K562 (cell line): Measurements from ENCODE around the gene MAB21L1. TPM values are rescaled to one million over a fixed set of nuclear protein-coding genes. Genes with fewer than 3 reads are reported as not detected.

Experiments used
- ATAC-seq: fragments of 200-7000 bp; cut with Tn5 transposase; 3 replicates; pipeline ENCODE4 v1.9.1; 2020; ENCODE audit warnings: moderate library complexity
- BruUV-seq: library from RNA; stranded (reverse); fragments of 400-500 nt; replicated peaks from 2 replicates; lab custom pipeline; 2021; lab: Mats Ljungman, UMichigan
- CTCF ChIA-PET: fragments of 300-600 bp; formaldehyde crosslinking; extraction: SDS; loops from one replicate; lab custom pipeline; 2021; ENCODE audit warnings: low intra/inter-chr PET ratio; lab: Yijun Ruan, JAX
- POLR2A ChIA-PET: fragments of 300-600, 350-650 bp; sonication (Branson Sonifier 250); formaldehyde crosslinking; extraction: SDS; loops from one replicate; lab custom pipeline; 2021; ENCODE audit warnings: antibody characterized with exemption, inconsistent platforms; lab: Yijun Ruan, JAX
- DNase-seq, 4 experiments: peaks; one replicate each; pipeline versions ENCODE4 v3.0.0 to v3.0.0-alpha.2; 2011 to 2018; ENCODE audit warnings: low spot score in 3 of 4, mixed read lengths in 3 of 4; ENCODE audit errors: extremely low read depth in 1 of 4
- FAIRE-seq: peaks from 2 replicates; lab custom pipeline; 2011; peaks lifted over from hg19 to GRCh38; lab: Jason Lieb, UNC
- H2AFZ ChIP-seq: 2 replicates; pipeline ENCODE4 v1.6.0; 2011; ENCODE audit warnings: low read depth, low read length, control low read depth, inconsistent platforms
- H3K27ac ChIP-seq: fragments of 200-600 bp; 3 replicates; pipeline ENCODE4 v1.8.0; 2011; ENCODE audit warnings: low read depth, mild to moderate bottlenecking, control low read depth, inconsistent platforms, low read length, moderate library complexity, mixed read lengths; ENCODE audit errors: extremely low read depth
- H3K27me3 ChIP-seq, 2 experiments: fragments of 300-600 bp in 1 of 2; 2 replicates in 1 of 2; 3 replicates in 1 of 2; pipeline versions ENCODE4 v1.6.0 to v1.8.0; 2011; ENCODE audit warnings: inconsistent platforms in 2 of 2, low read length in 2 of 2, mild to moderate bottlenecking in 1 of 2, mixed read lengths in 1 of 2, moderate library complexity in 1 of 2; ENCODE audit not compliant: control insufficient read depth in 2 of 2, insufficient read depth in 2 of 2
- H3K36me3 ChIP-seq: fragments of 300-600 bp; 3 replicates; pipeline ENCODE4 v1.8.0; 2011; ENCODE audit warnings: mild to moderate bottlenecking, low read length, inconsistent platforms; ENCODE audit not compliant: control insufficient read depth, insufficient read depth
- H3K4me1 ChIP-seq, 2 experiments: fragments of 200-600 bp in 1 of 2; replicated peaks in 1 of 2; 2 replicates in 1 of 2; 3 replicates in 1 of 2; pipeline versions ENCODE4 v1.5.1 to v1.8.0; 2011; ENCODE audit warnings: inconsistent platforms in 2 of 2, low read length in 2 of 2, mild to moderate bottlenecking in 1 of 2, mixed read lengths in 1 of 2, moderate library complexity in 1 of 2; ENCODE audit not compliant: control insufficient read depth in 2 of 2, insufficient read depth in 2 of 2
- H3K4me2 ChIP-seq: 2 replicates; pipeline ENCODE4 v1.6.1; 2011; ENCODE audit warnings: low read length, control low read depth, inconsistent platforms, mixed read lengths; ENCODE audit not compliant: insufficient read depth
- H3K4me3 ChIP-seq: fragments of 200-600 bp; sonication (generic), shearing (Covaris generic); 2 replicates; pipeline ENCODE4 v1.5.1; 2016; ENCODE audit warnings: control low read depth, inconsistent platforms
- H3K79me2 ChIP-seq: fragments of 200-600 bp; 3 replicates; pipeline ENCODE4 v1.8.0; 2011; ENCODE audit warnings: low read length, inconsistent platforms; ENCODE audit not compliant: control insufficient read depth, insufficient read depth
- H3K9ac ChIP-seq, 2 experiments: 2 replicates each; pipeline versions ENCODE4 v1.6.0 to v1.6.1; 2011; ENCODE audit warnings: low read depth in 2 of 2, low read length in 2 of 2, control low read depth in 1 of 2, inconsistent platforms in 1 of 2, mild to moderate bottlenecking in 1 of 2, mixed read lengths in 1 of 2; ENCODE audit not compliant: insufficient read depth in 1 of 2
- H3K9me1 ChIP-seq: one replicate; pipeline ENCODE4 v1.6.0; 2011; ENCODE audit warnings: inconsistent platforms, mild to moderate bottlenecking, low read length, moderate library complexity; ENCODE audit not compliant: control insufficient read depth, insufficient read depth
- H3K9me3 ChIP-seq: replicated peaks from 2 replicates; pipeline ENCODE4 v1.5.1; 2011; ENCODE audit warnings: low read depth, low read length, inconsistent platforms; ENCODE audit not compliant: control insufficient read depth, insufficient read depth
- H4K20me1 ChIP-seq: replicated peaks from 2 replicates; pipeline ENCODE4 v1.6.1; 2011; ENCODE audit warnings: low read length, inconsistent platforms, mixed read lengths; ENCODE audit not compliant: control insufficient read depth, insufficient read depth
- CHD2 ChIP-seq: IDR thresholded peaks from 2 replicates; pipeline ENCODE4 v1.6.1; 2011; ENCODE audit warnings: low read depth, low read length
- FOXJ3 ChIP-seq: sonication (generic); formaldehyde crosslinking; IDR thresholded peaks from 2 replicates; pipeline ENCODE4 v1.4.0; 2020; ENCODE audit warnings: mild to moderate bottlenecking, missing genetic modification reagents
- HEY1 ChIP-seq: fragments of 250-450 bp; sonication (Bioruptor Pico); IDR thresholded peaks from 2 replicates; pipeline ENCODE4 v1.5.0; 2020; ENCODE audit warnings: mild to moderate bottlenecking, moderate library complexity, borderline replicate concordance
- MTF1 ChIP-seq: fragments of 250-450 bp; sonication (Bioruptor Pico); IDR thresholded peaks from 2 replicates; pipeline ENCODE4 v1.9.0; 2021; ENCODE audit warnings: moderate library complexity, mild to moderate bottlenecking, inconsistent platforms, borderline replicate concordance
- RBM22 ChIP-seq: fragments of 200-400 bp; formaldehyde crosslinking; IDR thresholded peaks from 2 replicates; pipeline ENCODE4 v1.6.1; 2018; ENCODE audit warnings: low read length, low read depth; ENCODE audit not compliant: poor library complexity, severe bottlenecking
- TAL1 ChIP-seq: fragments of 450-650 bp; IDR thresholded peaks from 2 replicates; pipeline ENCODE4 v1.6.1; 2016; ENCODE audit warnings: mild to moderate bottlenecking
- TCF7L2 ChIP-seq: fragments of 150-350 bp; IDR thresholded peaks from 2 replicates; pipeline ENCODE4 v1.6.1; 2016; ENCODE audit warnings: low read depth, mild to moderate bottlenecking, low read length, moderate library complexity
- ZHX1 ChIP-seq: fragments of 150-350 bp; conservative IDR thresholded peaks from 2 replicates; pipeline ENCODE4 v1.6.1; 2014; ENCODE audit warnings: low read length
- ZNF561 ChIP-seq: fragments of 450-650 bp; formaldehyde crosslinking; conservative IDR thresholded peaks from 2 replicates; pipeline ENCODE4 v1.4.0; 2020; ENCODE audit warnings: mild to moderate bottlenecking, moderate library complexity
- ZNF766 ChIP-seq: fragments of 200-800 bp; sonication (Bioruptor generic); conservative IDR thresholded peaks from 2 replicates; pipeline ENCODE4 v1.6.1; 2016; ENCODE audit warnings: missing genetic modification characterization, missing compliant biosample characterization
- WGBS: fragments of 100-300 bp; shearing (Covaris generic); methylation state at CpG from one replicate; pipeline ENCODE4 v1.1.6; 2016; ENCODE audit warnings: low coverage, mixed read lengths; ENCODE audit not compliant: insufficient coverage; ENCODE audit errors: missing lambda C conversion rate; 5-methylcytosine and 5-hydroxymethylcytosine counted together
- in situ Hi-C: fragments of 300-500 bp; cut with MboI; formaldehyde crosslinking; loops from 4 replicates; pipeline ENCODE4 v1.15.0; 2018; ENCODE audit warnings: inconsistent platforms, mixed read lengths
- intact Hi-C: fragments of 100-400 bp; cut with micrococcal nuclease; formaldehyde crosslinking; loops from 2 replicates; pipeline ENCODE4 v1.14.2; 2022
- polyA plus RNA-seq, 8 experiments: library from polyadenylated mRNA; depleted of rRNA in 4 of 8; stranded (reverse) in 5 of 8; unstranded in 3 of 8; fragments of >200 nt; fragmentation: Nextera tagmentation in 2 of 8; fragmentation: Illumina TruSeq in 1 of 8; extraction: Ambion mirVana in 2 of 8; extraction: Trizol in 1 of 8; gene quantifications; 2 replicates each; pipeline versions ENCODE4 v1.2.1 to v1.2.3, GENCODE V29; 2011 to 2014; ENCODE audit warnings: inconsistent platforms in 1 of 8, missing spikeins in 1 of 8
- total RNA-seq, 7 experiments: library from RNA; depleted of rRNA in 6 of 7; stranded (reverse); fragments of >200 nt in 6 of 7; fragmentation: Illumina TruSeq in 2 of 7; extraction: Trizol in 2 of 7; gene quantifications; 2 replicates each; pipeline versions ENCODE4 v1.2.1 to v1.2.3, GENCODE V29; 2011 to 2021; ENCODE audit warnings: low replicate concordance in 1 of 7
- TF ChIP-seq, protein P1 (sequence below): IDR thresholded peaks from 3 replicates; pipeline ENCODE4 v1.6.1; 2011; ENCODE audit warnings: borderline replicate concordance, mild to moderate bottlenecking, moderate library complexity; ENCODE audit not compliant: insufficient read length; ENCODE audit errors: extremely low read depth
- TF ChIP-seq, protein P2 (sequence below): fragments of 250-450 bp; sonication (Bioruptor Pico); IDR thresholded peaks from 2 replicates; pipeline ENCODE4 v1.8.0; 2022; ENCODE audit warnings: inconsistent platforms
- TF ChIP-seq, protein P3 (sequence below): fragments of 450-650 bp; IDR thresholded peaks from 2 replicates; pipeline ENCODE4 v1.6.1; 2016; ENCODE audit warnings: borderline replicate concordance

The MAB21L1 gene
- total and polyA plus RNA-seq, 9 of the 15 experiments (the other 6 are each of a cell fraction or from before 2014, with no cell fraction given) = not detected

DNA sequence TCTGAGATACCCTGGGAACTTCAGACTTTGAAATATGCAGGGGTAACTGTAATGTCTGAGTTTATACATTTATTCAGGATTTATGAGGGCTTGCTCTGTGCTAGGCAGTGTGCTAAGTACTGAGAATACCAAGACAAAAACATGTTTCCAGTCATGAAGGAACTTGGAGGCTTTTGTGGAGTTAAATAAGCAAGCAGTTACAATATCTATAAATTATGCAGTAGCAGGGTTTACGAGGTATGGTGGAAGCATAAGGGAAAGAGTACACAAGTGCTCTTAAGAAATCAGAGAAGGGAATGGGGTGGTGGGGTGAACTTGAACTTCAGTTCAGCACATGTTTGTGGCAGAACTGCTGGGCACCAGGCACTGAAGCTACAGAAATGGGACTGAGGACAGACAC is 28.0 kb downstream of the MAB21L1 start:
- Histone ChIP-seq H3K4me1 (no peaks in the 10 kb centered on the region), H3K4me2 (no peak overlapping the region), H3K79me2 (no peaks in the 10 kb centered on the region), H3K4me3 (no peak overlapping the region), H3K27ac (no peak overlapping the region), H3K9me1 (no peaks in the 10 kb centered on the region), H3K9me3 (no peaks in the 10 kb centered on the region), H3K9ac (no peak overlapping the region), H3K36me3 (no peaks in the 10 kb centered on the region), H3K27me3 (no peaks in the 10 kb centered on the region), H4K20me1 (no peaks in the 10 kb centered on the region), H2AFZ (no peak overlapping the region)
- FAIRE-seq = no peak
- DNase-seq = no peak
- ChIA-PET CTCF (no interaction called here), POLR2A (no interaction called here)
- in situ Hi-C loops (no loop called here), intact Hi-C loops (no loop called here)
- WGBS = 14% methylated on average over 1 of the region's 1 CpG
- no TSS peak for BruUV-seq
- ATAC-seq = no peak
- TF ChIP-seq ZNF766 (CRISPR knock-in tag) (no peak), RBM22 (no peak), TCF7L2 (no peak), TAL1 (no peak), CHD2 (no peak), ZHX1 (no peak), ZNF561 (no peak), HEY1 (CRISPR knock-in tag) (no peak), MTF1 (CRISPR knock-in tag) (no peak), FOXJ3 (CRISPR knock-in tag) (no peak)
- TF ChIP-seq, protein P1, sequence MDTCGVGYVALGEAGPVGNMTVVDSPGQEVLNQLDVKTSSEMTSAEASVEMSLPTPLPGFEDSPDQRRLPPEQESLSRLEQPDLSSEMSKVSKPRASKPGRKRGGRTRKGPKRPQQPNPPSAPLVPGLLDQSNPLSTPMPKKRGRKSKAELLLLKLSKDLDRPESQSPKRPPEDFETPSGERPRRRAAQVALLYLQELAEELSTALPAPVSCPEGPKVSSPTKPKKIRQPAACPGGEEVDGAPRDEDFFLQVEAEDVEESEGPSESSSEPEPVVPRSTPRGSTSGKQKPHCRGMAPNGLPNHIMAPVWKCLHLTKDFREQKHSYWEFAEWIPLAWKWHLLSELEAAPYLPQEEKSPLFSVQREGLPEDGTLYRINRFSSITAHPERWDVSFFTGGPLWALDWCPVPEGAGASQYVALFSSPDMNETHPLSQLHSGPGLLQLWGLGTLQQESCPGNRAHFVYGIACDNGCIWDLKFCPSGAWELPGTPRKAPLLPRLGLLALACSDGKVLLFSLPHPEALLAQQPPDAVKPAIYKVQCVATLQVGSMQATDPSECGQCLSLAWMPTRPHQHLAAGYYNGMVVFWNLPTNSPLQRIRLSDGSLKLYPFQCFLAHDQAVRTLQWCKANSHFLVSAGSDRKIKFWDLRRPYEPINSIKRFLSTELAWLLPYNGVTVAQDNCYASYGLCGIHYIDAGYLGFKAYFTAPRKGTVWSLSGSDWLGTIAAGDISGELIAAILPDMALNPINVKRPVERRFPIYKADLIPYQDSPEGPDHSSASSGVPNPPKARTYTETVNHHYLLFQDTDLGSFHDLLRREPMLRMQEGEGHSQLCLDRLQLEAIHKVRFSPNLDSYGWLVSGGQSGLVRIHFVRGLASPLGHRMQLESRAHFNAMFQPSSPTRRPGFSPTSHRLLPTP = no peak
- TF ChIP-seq, protein P2, sequence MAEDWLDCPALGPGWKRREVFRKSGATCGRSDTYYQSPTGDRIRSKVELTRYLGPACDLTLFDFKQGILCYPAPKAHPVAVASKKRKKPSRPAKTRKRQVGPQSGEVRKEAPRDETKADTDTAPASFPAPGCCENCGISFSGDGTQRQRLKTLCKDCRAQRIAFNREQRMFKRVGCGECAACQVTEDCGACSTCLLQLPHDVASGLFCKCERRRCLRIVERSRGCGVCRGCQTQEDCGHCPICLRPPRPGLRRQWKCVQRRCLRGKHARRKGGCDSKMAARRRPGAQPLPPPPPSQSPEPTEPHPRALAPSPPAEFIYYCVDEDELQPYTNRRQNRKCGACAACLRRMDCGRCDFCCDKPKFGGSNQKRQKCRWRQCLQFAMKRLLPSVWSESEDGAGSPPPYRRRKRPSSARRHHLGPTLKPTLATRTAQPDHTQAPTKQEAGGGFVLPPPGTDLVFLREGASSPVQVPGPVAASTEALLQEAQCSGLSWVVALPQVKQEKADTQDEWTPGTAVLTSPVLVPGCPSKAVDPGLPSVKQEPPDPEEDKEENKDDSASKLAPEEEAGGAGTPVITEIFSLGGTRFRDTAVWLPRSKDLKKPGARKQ (CRISPR knock-in tag) = no peak
- TF ChIP-seq, protein P3, sequence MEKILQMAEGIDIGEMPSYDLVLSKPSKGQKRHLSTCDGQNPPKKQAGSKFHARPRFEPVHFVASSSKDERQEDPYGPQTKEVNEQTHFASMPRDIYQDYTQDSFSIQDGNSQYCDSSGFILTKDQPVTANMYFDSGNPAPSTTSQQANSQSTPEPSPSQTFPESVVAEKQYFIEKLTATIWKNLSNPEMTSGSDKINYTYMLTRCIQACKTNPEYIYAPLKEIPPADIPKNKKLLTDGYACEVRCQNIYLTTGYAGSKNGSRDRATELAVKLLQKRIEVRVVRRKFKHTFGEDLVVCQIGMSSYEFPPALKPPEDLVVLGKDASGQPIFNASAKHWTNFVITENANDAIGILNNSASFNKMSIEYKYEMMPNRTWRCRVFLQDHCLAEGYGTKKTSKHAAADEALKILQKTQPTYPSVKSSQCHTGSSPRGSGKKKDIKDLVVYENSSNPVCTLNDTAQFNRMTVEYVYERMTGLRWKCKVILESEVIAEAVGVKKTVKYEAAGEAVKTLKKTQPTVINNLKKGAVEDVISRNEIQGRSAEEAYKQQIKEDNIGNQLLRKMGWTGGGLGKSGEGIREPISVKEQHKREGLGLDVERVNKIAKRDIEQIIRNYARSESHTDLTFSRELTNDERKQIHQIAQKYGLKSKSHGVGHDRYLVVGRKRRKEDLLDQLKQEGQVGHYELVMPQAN = no peak
